HL-60/S4 treated with phorbol 12-myristate 13-acetate at 8.2 ng/mL for 4 days and 3 days (cell line): ENCODE measurements around the gene RPS26.
"Not testable (repeated sequence)": the region's sequence is repeated elsewhere in the genome, so short reads cannot be mapped to it uniquely, and the experiment has no call there.

Source experiments
- in situ Hi-C: fragments of 300-500 bp; cut with MboI; formaldehyde crosslinking; loops from 2 replicates; pipeline ENCODE4 v1.15.0; 2022; ENCODE audit warnings: low sequenced_read_pairs

RPS26 gene

GRCh38 chr12:56020423-56021184 is 21.1 kb upstream of the RPS26 start, which contains the start of gene IKZF4:
Gene IKZF4, plus strand, starts transcription at chr12:56021043. Its CDS starts 451 bp downstream, at chr12:56021494.
- in situ Hi-C loops: no loop called here

- in situ Hi-C loops: no loop called here
Observed at GRCh38 chr12:56021889-56022497, 19.7 kb upstream of the RPS26 start.

GRCh38 chr12:56028511-56029165 is 13.1 kb upstream of the RPS26 start:
- in situ Hi-C loops: no loop called here

GRCh38 chr12:56029166-56029519 is 12.6 kb upstream of the RPS26 start:
- in situ Hi-C loops: no loop called here

GRCh38 chr12:56029666-56030293 is 11.9 kb upstream of the RPS26 start:
- in situ Hi-C loops: no loop called here

- in situ Hi-C loops: no loop called here
Observed at GRCh38 chr12:56031987-56032386, 9.7 kb upstream of the RPS26 start.

- in situ Hi-C loops: no loop called here
Observed at GRCh38 chr12:56034586-56035332, 7.0 kb upstream of the RPS26 start.

GRCh38 chr12:56037161-56037560 is 4.6 kb upstream of the RPS26 start:
- in situ Hi-C loops: no loop called here

- in situ Hi-C loops: no loop called here
Observed at GRCh38 chr12:56038022-56038655, 3.6 kb upstream of the RPS26 start.

GRCh38 chr12:56040151-56040550 is 1.6 kb upstream of the RPS26 start:
- in situ Hi-C loops: no loop called here

GRCh38 chr12:56040963-56041551 is 661 bp upstream of the RPS26 start:
- in situ Hi-C loops: no loop called here

GRCh38 chr12:56042430-56042813 is 704 bp downstream of the RPS26 start:
- in situ Hi-C loops: not testable (repeated sequence)

- in situ Hi-C loops: no loop called here
Observed at GRCh38 chr12:56042843-56043242, 1.1 kb downstream of the RPS26 start.

GRCh38 chr12:56046027-56046780 is 4.5 kb downstream of the RPS26 start:
- in situ Hi-C loops: no loop called here

- in situ Hi-C loops: no loop called here
Observed at GRCh38 chr12:56053407-56053893, 11.7 kb downstream of the RPS26 start.

- in situ Hi-C loops: not testable (repeated sequence)
Observed at GRCh38 chr12:56059964-56060363, 18.2 kb downstream of the RPS26 start.

- in situ Hi-C loops: no loop called here
Observed at GRCh38 chr12:56061982-56062381, 20.3 kb downstream of the RPS26 start.

GRCh38 chr12:56062996-56063395 is 21.3 kb downstream of the RPS26 start:
- in situ Hi-C loops: no loop called here

GRCh38 chr12:56071648-56072047 is 29.9 kb downstream of the RPS26 start:
- in situ Hi-C loops: no loop called here
